Epithelial cell of esophagus (primary cell): Measurements from ENCODE around the gene CPED1.
A peak's percentile ranks its signal among the peaks of the same experiment; 100 is the strongest.

Experiments
- DNase-seq: peaks from one replicate; pipeline ENCODE4 v3.0.0; 2010; ENCODE audit warnings: low read depth
- H3K4me3 ChIP-seq: 2 replicates; pipeline ENCODE4 v1.5.1; 2011; ENCODE audit warnings: mild to moderate bottlenecking, low read length, control low read depth
- CTCF ChIP-seq: IDR thresholded peaks from 2 replicates; pipeline ENCODE4 v1.5.1; 2011; ENCODE audit warnings: low read depth, mild to moderate bottlenecking, low read length, control low read depth, inconsistent platforms; ENCODE audit not compliant: insufficient read depth; ENCODE audit errors: missing control alignments

The CPED1 gene

DNA sequence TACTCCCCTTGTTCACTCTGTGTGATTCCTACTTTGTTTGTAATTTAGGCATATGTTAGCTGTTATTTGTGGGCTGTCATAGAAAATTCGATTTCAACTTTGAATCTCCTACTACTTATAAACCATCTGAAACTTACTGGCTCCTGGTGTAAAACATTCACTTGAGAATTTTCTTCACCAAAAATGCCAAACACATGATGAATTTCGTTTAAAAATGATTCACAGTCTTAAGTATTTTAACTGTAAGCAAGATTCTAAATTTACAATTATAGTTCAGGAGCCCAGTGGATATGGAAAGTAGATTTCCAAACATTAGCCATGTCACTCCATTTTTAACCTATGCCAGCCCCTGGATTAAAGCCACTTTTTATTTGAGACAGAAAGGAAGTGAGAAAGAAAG, 3.1 kb downstream of the CPED1 start:
- no peak overlapping the region for H3K4me3 ChIP-seq
- TF ChIP-seq CTCF, result no peak
- no peak for DNase-seq

GRCh38 chr7:120992272-120992964, 3.9 kb downstream of the CPED1 start:
- no peak overlapping the region for H3K4me3 ChIP-seq
- DNase-seq, result no peak
- no peak for TF ChIP-seq CTCF

GRCh38 chr7:120992965-120993494, 4.5 kb downstream of the CPED1 start:
- DNase-seq, result no peak
- H3K4me3 ChIP-seq, result no peak overlapping the region
- no peak for TF ChIP-seq CTCF

DNA sequence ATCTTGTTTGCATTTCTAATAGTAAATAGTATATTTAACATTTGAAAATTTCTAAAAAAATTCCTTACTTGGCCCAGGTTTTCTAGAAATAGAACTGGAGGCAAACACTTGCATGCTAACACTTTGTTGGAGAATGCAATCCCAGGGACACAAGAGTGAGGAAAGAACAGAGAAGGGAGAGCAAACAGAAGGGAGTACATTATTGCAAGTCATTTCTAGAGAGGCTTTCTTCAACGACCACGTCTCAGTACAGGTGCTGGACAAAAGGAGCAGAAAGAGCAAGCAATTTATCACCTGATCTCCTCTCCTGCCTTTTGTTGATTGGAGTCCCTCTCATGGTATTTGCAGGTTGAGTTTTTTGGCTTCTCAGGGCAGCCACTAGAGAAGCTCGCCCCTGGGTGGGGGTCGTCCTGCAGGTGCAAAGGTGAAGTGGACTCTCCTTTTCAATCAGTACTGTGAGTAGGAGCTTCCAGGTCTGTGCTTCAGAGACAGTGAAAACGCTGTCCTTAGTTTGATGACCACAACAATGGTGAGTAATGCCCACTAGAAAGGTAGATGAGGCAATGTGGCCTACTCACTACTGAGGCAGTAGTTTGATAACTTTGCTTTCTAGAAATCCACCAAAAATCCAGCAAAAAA, 5.2 kb downstream of the CPED1 start:
- DNase-seq, result peak; percentile 51
- no peak overlapping the region for H3K4me3 ChIP-seq
- no peak for TF ChIP-seq CTCF

- no peak for DNase-seq
- no peak for TF ChIP-seq CTCF
Measured at GRCh38 chr7:120994512-120995410, 6.2 kb downstream of the CPED1 start.

DNA sequence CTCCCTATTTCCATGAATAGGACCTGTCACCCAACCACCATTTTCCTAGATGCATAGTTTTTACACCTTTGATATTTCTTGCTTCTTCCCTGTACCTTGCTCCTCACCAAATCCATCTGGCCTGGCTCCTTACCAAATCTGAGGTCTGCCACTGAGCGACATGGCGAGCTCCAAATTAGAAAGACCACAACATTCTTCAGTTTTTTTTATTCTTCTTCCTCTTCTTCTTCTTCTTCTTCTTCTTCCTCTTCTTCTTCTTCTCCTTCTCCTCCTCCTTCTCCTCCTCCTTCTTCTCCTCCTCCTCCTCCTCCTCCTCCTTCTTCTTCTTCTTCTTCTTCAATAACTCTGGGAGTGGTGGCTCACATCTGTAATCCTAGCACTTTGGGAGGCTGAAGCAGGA, 7.1 kb downstream of the CPED1 start:
- H3K4me3 ChIP-seq, result no peak overlapping the region
- TF ChIP-seq CTCF, result no peak
- no peak for DNase-seq

More at GRCh38 chr7:120994512-120995410, 6.2 kb downstream of the CPED1 start:
- H3K4me3 ChIP-seq, result no peak overlapping the region
